Measurements from ENCODE around the gene ADGRV1.
"Not testable (repeated sequence)": the region's sequence is repeated elsewhere in the genome, so short reads cannot be mapped to it uniquely, and the experiment has no call there.

The ADGRV1 gene

DNA sequence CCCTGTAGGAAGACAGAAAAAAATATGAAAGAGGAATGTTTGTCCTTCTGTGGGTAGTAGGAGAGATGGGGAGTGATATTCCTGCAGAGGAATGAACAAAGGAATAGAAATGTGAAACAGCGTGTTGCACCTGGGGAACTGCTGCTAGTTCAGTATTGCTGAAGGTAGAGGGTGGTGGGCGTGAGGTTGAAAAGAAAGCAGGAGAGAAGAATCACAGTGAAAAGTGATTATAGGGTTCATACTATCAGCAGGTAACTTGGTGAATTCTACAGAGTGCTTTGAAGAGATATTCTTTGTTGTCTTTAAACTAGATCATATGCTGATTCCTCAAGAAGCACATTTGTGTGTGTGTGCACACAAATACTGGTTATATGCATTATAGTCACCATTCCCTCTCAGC is 95.6 kb downstream of the ADGRV1 start:
- DNase-seq (ENCODE audit: low read depth, low spot score), result no peak

- no peak for DNase-seq (ENCODE audit: low read depth, low spot score)
Measured at GRCh38 chr5:90655423-90655822, 96.8 kb downstream of the ADGRV1 start.

DNA sequence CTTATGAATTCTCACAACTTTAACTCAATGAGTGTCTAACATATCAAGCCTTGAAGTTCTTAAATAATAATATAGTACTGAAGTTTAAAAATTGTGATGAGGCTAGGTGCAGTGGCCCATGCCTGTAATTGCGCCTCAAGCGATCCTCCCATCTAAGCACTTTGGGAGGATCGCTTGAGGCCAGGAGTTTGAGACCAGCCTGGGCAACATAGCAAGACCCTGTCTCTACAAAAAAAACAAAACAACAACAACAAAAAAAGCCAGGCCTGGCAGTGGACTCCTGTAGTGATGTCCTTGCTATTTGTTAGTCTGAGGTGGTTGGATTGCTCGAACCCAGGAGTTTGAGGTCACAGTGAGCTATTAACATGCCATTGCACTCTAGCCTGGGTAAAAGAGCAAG is 98.4 kb downstream of the ADGRV1 start:
- no peak for DNase-seq (ENCODE audit: low read depth, low spot score)

DNA sequence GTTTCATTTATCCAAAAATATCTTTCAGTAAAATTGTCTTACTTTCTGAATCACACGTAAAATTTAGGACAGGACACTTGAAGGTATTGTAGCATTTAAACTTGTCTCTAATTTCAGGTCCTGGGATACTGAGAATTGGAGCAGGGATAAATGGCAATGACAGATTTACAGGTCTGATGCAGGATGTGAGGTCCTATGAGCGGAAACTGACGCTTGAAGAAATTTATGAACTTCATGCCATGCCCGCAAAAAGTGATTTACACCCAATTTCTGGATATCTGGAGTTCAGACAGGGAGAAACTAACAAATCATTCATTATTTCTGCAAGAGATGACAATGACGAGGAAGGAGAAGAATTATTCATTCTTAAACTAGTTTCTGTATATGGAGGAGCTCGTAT is 99.2 kb downstream of the ADGRV1 start:
- DNase-seq (ENCODE audit: low read depth, low spot score), result no peak

DNA sequence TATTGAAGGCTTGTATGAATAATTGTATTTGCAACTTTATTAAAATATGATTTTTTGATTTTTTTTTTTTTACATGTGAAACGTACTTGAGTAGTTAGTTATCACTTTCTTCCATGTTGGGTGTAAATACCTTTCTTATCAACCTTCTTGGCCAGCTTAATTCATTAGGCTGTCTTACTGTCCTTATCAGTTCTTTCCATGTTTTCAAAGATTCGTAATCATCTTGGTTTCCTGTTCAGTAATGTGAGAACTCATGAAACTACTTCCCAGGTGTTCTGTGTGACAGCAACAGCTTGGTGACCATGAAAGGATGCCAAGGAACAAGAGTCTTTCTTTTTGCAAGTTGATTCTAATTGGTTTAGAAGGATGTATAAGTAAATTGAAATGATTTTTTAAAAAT is 100.0 kb downstream of the ADGRV1 start:
- DNase-seq (ENCODE audit: low read depth, low spot score), result no peak

DNA sequence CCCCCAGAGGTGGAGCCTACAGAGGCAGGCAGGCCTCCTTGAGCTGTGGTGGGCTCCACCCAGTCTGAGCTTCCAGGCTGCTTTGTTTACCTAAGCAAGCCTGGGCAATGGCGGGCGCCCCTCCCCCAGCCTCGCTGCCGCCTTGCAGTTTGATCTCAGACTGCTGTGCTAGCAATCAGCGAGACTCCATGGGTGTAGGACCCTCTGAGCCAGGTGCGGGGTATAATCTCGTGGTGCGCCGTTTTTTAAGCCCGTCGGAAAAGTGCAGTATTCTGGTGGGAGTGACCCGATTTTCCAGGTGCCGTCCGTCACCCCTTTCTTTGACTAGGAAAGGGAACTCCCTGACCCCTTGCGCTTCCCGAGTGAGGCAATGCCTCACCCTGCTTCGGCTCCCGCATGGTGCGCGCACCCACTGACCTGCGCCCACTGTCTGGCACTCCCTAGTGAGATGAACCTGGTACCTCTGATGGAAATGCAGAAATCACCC is 109.5 kb downstream of the ADGRV1 start:
- not testable (repeated sequence) for DNase-seq (ENCODE audit: low read depth, low spot score)

DNA sequence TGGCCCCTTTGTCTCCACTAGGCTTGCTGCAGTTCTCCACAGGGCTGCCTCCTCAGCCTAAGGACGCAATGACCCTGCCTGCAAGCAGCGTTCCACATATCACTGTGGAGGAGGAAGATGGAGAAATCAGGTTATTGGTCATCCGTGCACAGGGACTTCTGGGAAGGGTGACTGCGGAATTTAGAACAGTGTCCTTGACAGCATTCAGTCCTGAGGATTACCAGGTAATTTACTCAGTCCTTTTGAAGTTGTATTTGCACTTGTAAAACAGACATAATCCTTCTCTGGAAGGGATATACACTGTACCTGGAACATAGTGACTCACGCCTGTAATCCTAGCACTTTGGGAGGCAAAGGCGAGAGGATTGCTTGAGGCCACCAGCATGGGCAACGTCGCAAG is 116.6 kb downstream of the ADGRV1 start:
- DNase-seq (ENCODE audit: low read depth, low spot score), result no peak

GRCh38 chr5:90680921-90681563 is 122.4 kb downstream of the ADGRV1 start:
- no peak for DNase-seq (ENCODE audit: low read depth, low spot score)

DNA sequence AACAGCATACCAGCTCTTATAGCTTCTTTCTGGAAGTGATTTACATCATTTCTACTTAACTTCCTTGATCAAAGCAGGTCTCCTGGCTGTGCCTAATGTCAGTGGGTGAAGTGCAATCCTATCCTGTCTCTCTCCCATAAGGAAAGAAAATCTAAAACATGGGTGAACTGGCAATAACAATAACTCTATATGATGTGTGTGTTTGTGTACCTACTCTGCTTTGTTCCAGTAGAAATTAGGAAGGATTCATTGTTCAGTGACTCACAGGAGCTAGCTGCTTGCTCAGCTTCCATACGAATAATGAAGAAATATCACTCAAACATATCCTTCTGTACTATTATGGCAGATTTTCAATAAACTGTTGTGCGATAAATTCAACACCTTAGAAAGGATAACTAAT is 123.7 kb downstream of the ADGRV1 start:
- DNase-seq (ENCODE audit: low read depth, low spot score), result no peak

DNA sequence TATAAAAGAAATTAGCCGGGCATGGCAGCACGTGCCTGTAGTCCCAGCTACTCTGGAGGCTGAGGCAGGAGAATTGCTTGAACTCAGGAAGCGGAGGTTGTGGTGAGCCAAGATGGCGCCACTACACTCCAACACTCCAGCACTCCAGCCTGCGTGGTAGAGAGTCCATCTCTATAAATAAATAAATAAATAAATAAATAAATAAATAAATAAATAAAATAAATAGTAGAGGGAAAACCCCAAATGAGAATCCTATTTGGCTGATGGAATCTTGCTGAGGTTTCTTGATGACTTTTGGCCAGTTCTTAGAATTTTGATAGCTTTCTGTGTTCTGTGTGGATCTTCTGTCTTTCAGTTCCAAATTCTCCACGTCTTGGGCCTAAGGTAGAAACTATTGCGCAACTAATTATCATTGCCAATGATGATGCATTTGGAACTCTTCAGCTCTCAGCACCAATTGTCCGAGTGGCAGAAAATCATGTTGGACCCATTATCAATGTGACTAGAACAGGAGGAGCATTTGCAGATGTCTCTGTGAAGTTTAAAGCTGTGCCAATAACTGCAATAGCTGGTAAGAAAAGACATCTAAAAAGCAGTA is 126.9 kb downstream of the ADGRV1 start:
- DNase-seq (ENCODE audit: low read depth, low spot score), result no peak

DNA sequence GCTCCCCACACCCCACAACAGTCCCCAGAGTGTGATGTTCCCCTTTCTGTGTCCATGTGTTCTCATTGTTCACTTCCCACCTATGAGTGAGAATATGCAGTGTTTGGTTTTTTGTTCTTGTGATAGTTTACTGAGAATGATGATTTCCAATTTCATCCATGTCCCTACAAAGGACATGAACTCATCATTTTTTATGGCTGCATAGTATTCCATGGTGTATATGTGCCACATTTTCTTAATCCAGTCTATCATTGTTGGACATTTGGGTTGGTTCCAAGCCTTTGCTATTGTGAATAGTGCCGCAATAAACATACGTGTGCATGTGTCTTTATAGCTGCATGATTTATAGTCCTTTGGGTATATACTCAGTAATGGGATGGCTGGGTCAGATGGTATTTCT is 127.8 kb downstream of the ADGRV1 start:
- not testable (repeated sequence) for DNase-seq (ENCODE audit: low read depth, low spot score)

DNA sequence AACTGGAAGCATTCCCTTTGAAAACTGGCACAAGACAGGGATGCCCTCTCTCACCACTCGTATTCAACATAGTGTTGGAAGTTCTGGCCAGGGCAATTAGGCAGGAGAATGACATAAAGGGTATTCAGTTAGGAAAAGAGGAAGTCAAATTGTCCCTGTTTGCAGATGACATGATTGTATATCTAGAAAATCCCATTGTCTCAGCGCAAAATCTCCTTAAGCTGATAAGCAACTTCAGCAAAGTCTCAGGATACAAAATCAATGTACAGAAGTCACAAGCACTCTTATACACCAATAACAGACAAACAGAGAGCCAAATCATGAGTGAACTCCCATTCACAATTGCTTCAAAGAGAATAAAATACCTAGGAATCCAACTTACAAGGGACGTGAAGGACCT is 128.9 kb downstream of the ADGRV1 start:
- DNase-seq (ENCODE audit: low read depth, low spot score), result not testable (repeated sequence)

- DNase-seq (ENCODE audit: low read depth, low spot score), result no peak
Measured at GRCh38 chr5:90689064-90689463, 130.5 kb downstream of the ADGRV1 start.

- no peak for DNase-seq (ENCODE audit: low read depth, low spot score)
Measured at GRCh38 chr5:90690307-90690706, 131.7 kb downstream of the ADGRV1 start.

- DNase-seq (ENCODE audit: low read depth, low spot score), result no peak
Measured at GRCh38 chr5:90691533-90691932, 132.9 kb downstream of the ADGRV1 start.

GRCh38 chr5:90696153-90696552 is 137.6 kb downstream of the ADGRV1 start:
- no peak for DNase-seq (ENCODE audit: low read depth, low spot score)

DNA sequence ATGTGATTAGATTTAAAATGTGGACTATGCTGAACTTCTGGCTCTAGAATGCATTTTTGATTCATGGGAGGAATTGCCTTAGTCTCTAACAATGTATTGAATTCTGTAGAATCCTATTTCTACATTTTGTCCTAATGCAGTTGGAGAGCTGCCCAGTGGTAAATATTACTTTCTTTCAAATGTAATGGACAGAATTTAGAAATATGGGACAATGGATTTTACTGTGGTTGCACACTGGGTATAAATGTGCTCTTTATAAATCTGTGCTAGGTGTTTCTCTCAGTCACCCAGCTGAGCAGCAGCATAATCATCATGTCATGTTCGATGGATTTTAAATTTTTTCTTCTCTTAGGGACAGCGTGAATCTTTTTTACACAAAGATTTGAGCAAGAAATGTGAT is 141.7 kb downstream of the ADGRV1 start:
- DNase-seq (ENCODE audit: low read depth, low spot score), result no peak

GRCh38 chr5:90703932-90704331 is 145.3 kb downstream of the ADGRV1 start:
- no peak for DNase-seq (ENCODE audit: low read depth, low spot score)

DNA sequence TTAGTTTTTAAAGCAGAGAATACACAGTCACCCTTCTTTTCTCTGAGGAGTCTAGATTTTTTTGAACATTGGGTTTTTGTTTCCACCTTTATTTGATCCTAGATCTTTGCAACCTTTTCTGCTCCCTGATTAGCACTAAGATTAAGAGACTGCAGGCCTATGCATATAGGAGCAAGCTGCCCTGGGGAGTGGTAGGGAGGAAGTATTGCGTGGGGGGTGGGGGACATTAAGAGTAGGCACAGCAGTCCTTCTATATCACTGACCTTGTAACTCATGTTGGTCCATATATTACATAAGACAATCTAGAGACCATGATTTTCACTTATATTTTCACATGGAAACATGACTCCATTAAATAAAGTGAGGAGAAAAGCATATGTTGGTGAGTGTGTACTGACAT is 149.1 kb downstream of the ADGRV1 start:
- no peak for DNase-seq (ENCODE audit: low read depth, low spot score)

DNA sequence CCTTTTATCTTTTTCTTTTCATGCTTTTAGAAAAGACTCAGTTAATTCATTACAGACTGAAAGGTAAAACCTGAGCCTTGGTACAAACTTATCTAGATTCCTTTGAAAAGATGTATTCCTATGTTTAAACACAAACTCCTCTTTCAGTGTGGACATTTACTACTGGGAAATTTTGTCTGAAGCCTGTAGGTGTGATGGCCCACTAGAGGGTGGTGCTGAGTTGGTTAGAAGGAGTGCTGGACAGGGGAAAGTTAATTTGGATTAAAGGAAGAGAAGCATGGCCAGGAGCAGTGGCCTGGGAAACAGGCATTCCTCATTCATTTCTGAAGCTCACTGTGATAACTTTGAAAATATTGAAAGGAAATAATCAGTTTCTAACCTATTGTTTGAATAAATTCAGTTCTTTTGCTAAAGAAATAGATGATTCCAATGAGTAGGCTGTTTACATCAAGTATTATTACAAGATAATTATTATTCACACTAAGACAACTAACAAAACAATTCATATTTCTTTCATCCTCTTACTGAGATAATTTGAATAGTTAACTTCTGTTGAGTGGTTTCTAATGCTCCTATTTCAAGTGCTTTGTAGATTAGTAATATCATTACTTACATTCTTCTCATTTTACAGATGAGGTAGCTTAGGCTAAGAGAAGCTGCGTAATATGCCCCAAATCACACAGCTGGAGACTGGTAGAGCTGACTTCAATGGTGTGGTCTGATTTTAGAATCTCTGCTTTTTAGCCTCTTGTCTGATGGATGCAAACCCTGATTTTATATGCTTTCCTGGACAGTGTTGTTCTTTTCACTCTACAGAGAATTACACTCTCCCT is 150.9 kb downstream of the ADGRV1 start:
- no peak for DNase-seq (ENCODE audit: low read depth, low spot score)

DNA sequence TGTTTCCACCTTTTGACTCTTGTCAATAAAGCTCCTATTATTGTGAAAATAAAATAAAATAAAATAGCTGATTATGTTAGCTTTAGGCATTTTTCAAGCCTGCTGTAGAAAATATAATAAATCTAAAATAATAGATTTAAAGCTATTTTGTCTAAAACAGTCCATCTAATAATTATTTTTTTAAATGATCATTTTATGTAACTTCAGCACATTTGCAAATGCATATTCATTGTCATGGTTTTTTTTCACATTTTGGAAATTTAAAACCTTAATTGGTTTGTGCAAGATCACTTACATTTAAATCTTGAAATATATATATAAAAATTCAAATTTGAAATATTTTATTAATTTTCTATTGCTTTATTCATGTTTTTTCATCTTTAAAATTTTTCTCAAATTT is 159.8 kb downstream of the ADGRV1 start:
- DNase-seq (ENCODE audit: low read depth, low spot score), result no peak

DNA sequence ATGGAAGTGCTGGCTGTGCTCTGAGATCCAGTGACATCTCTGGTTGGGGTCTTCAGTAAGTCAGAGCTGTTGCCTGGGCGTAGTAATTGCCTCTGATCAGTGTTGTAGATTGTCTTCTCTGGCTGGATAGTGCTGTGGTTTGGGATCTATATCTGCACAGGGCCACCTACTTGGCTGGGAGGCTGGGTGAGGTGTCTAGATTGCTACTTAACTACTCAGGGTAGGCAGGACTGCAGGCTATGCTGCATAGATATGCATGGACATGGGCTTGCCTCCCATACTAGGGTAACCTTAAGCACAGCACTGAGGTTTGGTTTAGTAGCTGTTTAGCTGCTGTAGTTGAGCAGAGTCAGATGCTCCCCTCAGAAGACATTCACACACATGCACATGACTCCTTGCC is 181.0 kb downstream of the ADGRV1 start:
- DNase-seq (ENCODE audit: low read depth, low spot score), result no peak

All from activated naive CD8-positive, alpha-beta T cell treated with anti-CD3 and anti-CD28 coated beads, Interleukin-2, amount 50 U/mL, for 16 hours (primary cell).